ENCODE results near the gene FRAS1.
"Not testable (repeated sequence)": the region's sequence is repeated elsewhere in the genome, so short reads cannot be mapped to it uniquely, and the experiment has no call there.

The FRAS1 gene

DNA sequence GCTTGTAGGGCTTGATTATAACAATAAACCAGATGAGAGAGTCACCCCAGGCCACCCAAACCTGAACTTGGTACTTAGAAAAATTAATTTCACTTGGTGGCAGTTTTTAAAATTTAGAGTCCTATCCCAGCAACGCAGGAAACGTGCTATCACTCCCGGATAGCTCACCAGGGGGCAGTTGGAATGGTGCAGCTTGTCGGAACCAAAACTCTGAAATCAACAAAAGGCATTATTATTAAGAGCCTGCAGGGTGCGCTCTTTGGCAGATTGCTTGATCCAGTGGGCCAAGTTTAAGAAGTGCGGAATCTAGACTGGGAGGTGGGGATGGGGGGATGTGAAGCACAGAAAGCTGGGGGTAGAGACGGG, 2.4 kb downstream of the FRAS1 start:
- no peak for DNase-seq

DNA sequence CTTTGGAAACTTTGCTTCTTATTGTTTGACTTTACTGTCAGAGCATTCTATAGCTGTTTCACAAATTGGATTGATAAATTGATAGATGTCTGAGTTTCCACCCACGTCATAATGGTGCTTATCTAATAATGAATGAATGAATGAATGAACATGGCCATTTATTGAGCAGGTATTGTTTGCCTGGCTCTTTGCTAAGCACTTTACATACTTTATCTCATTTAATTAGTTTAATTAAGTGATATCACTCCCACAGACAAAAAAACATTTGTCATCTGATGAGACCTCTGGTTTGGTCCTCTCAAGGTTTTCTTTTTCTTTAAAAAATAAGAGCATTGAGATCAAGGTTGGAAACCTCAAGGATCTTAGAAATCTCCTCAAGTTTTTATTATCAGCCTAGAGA, 2.8 kb downstream of the FRAS1 start:
- DNase-seq = no peak

DNA sequence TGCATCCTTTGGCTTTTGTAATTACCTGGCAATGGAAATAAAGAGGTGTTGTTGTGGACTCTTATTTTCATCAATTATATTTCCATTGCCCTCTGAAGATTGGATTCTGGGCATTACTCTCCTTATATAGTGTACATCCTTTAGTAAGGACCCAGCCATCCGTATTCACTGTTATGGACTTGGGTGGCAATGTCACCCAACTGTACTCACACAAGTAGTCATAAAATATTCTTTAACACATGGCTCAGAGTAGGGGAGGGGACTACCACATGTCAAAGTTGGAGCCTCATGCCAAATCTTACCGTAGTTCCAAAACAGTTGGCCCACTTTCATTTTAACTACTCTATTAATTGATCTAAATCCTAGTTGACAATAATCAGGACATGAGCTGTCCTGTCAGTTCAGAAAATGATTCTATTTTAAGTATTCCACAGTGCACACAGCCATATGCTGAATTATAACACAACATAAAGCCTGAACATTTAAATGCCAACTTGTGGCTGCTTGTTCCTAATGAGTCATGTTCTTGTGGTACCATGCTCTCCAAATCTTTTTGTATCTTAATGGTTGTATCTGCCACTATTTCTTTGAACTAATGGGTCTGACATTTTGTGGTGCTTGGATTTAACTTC, 4.9 kb downstream of the FRAS1 start:
- no peak for DNase-seq

DNA sequence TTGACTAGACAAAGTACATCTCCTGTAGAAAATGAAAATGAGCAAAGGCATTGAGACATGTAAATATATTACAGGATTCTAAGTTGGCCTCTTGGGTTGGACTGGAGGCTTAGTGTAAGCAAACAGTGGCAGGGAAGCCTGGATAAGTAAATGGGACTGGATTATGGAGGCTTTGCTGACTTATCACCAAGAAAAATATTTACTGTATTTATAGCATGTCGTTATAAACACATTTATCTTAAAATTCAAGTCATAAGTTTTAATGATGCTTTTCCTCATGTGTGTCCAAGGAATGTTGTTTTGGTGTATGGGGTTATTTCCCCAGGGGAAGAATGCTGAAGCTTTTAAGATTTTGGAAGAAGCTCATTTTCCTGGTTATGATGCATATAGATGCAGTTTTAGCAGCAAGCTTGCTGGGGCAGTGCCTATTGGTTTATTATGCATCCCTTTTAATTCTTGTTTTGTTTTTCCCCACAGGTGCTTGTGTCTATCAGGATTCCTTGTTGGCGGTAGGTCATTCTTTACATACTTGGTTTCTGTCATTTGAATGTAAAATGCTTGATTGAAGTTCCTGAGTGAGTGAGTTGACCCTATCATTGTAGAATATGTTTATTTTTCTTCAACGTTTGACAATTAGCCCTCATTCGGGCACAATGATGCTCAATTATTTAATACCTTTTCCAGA, 8.5 kb downstream of the FRAS1 start:
- DNase-seq = no peak

- DNase-seq = no peak
Measured at GRCh38 chr4:78068481-78068880, 11.4 kb downstream of the FRAS1 start.

GRCh38 chr4:78069319-78069718, 12.2 kb downstream of the FRAS1 start:
- DNase-seq = no peak

DNA sequence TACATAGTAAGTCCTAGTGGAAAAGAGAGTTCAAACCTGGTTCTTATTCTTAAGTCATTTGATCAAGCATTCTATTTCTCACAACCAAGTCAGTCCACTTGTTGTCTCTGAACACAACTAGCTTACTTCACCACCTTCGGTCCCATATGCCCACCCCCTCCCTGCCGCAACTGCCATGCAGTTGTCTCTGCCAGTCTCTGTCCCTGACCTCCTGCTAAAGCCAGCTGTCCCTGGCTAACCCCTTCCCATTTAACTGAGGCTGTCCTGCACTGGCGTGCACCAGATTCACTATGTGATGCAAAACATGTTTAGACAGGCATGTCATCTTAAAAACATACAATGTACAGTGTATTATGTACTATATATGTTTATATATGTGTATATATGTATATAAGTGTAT, 12.7 kb downstream of the FRAS1 start:
- DNase-seq = no peak

DNA sequence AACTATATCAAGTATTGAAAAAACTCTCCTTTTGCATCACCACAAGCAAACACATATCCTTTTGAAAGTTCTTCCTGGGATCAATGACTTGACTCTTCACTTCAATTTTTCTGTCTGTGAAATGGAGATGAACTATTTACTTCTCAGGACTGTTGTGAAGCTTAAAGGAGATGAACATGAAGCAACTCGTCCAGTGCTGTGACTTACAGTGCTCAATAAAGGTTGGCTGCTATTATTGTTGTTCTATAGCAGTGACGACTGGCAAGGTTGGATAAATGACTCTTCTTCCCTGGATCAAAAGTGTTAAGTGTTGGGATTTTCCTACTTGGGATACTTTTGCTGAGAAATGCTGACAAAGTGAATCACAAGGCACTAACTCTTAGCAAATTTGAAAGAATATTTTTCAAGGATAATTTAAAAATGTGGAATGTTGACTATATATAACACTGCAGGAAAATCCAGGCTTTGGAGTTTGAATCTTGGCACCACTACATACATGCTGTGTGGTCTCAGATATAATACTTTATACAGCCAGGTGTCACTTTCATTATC, 13.7 kb downstream of the FRAS1 start:
- no peak for DNase-seq

GRCh38 chr4:78074759-78075158, 17.6 kb downstream of the FRAS1 start:
- DNase-seq = no peak

GRCh38 chr4:78075986-78076385, 18.9 kb downstream of the FRAS1 start:
- no peak for DNase-seq

GRCh38 chr4:78078101-78078500, 21.0 kb downstream of the FRAS1 start:
- DNase-seq = no peak

DNA sequence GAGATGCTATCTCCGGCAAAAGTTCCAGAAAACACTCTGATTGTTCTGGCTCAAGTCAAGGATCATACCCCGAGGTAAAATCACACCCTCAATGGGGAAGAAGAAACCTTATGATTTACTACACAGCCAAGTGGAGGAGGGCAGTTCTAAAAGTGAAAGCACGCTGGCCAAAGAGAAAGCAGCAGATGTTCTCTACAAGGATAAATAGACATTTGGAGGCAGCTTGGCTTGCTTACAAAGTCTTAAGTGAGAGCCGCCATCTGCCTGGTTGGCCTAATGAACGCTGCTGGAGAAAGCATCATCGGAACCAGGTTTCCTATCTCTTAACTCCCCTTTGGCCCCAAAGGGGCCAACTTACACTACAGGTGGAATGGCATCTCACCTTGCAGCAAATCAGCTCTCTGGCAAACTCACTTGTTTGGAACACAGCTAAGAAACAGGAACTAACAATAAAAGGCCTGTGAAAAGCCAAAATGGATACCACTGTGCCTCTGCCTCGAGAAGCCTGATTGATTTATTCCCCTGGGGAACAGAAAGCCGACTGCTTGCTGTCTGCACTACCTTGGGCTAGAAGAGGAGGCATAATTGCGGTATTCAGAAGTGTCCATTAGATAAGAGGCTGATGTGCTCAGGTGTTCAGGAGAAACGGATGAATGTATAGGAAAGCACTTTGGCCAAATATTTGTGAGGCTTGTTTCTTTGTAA, 22.8 kb downstream of the FRAS1 start:
- no peak for DNase-seq

DNA sequence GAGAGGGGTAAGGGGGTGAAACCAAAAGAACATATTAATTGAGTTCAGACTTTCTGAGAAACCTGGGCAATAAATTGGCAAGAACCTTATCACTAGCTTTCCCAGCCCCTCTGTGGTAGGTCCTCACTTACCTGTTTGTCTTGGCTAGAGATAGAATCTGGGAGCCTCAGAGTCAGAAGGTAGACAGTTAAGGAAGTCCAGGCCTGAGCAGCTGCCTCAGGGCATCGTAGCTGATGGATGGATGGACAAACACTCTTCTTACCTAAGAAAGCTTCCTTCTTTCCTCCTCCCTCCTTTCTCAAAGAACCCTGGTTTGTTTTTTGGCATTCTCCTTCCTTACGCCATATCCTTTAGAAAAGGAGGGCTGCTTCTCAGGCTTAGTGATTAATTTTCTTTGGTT, 24.4 kb downstream of the FRAS1 start:
- DNase-seq = no peak

DNA sequence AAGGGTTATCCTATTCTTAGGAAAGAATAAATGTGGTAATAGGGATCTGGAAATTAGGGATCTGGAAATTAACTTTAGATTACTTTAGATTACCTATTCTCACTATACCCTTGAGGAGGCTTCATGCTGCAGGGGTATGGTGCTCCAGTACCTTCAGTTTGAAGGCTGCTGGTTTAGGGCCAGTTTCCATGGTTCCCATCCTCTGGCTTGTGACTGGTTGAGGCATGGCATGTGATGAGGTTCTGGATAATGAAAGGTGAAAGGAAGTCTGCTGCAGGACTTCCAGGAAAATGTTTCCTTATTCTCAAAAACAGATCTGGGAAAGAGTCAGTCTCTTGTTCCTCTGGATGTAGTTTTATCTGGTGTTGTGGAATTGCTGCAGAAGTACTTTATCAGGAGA, 25.9 kb downstream of the FRAS1 start:
- DNase-seq = no peak

DNA sequence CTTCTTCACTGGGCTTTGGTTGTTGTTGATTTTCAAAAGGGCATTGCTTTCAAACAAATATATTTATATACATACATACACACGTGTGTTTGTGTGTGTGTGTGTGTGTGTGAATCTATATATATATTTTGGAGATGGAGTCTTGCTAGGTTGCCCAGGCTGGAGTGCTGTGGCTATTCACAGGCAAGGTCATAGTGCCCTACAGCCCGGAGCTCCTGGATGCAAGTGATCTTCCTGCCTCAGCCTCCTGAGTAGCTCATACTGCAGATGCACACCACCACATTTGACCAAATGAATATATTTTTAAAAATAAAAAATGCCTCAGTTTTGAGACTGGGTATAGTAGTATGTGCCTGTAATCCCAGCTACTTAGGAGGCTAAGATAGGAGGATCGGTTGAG, 34.4 kb downstream of the FRAS1 start:
- DNase-seq = no peak

DNA sequence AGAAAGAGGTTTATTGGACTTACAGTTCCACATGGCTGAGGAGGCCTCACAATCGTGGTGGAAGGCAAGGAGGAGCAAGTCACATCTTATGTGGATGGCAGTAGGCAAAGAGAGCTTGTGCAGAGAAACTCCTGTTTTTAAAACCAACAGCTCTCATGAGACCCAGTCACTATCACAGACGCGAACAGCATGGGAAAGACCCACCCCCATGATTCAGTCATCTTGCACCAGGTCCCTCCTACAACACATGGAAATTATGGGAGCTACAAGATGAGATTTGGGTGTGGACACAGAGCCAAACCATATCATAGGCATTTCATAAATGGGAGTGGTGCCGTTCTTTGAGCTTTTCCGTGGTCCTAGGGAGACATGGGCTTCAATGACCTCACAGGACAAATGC, 35.2 kb downstream of the FRAS1 start:
- DNase-seq = not testable (repeated sequence)

DNA sequence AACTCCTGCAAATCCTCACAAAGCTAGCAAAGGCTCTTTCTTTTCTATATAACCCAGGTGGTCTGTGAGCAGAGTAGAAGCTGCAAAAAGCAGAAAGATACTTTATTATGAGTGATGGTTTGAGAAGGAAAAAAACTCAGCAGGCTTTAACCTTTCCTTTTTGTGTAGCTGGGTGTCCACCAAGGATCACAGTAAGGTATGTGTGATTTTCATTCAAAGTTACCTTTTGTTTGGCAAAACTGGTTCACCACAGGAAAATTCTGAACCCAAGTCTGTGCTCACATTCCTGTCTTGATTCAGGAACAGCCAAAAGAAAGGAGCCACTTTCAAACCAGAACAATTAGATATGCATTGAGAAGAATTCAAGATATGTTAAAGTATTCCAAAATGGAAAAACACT, 35.7 kb downstream of the FRAS1 start:
- no peak for DNase-seq

- no peak for DNase-seq
Measured at GRCh38 chr4:78095081-78095480, 38.0 kb downstream of the FRAS1 start.

DNA sequence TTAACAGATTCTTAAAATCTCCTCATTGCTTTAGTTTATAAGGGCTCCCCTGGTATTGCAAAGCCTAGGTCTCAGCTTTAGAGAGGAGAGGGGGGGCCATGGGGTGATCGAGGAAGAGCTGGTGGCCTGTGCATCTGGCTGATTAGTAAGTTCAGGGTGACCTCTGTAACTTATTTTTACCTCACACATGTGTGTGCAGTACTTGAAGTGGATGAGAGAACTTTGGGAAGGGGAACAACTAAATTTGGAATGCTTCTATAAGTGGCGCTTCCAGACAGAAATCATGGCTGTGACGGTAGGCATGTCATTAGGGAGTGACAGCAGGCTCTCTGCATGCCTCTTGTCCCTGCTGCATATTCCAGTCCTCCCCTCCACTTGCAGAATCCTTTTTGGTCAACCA, 41.9 kb downstream of the FRAS1 start:
- no peak for DNase-seq

GRCh38 chr4:78100060-78100459, 42.9 kb downstream of the FRAS1 start:
- no peak for DNase-seq

DNA sequence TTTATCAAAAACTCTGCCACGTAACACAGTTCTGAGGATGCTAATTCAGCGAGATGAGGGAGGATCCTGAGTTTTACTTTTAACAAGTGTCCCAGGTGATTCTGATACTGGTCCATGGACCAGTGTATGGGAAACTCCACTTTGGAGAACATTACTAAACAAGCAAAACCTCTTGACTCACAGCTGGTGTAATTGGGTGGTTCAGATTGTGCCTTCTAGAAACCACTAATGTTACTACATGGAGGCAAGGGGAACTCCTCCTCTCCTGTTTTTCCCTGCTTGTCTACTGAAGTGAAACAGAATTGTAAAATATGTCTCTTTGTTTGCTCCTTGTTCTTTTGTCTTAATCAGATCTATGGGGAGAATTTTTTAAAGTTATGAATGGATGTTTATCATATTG, 62.6 kb downstream of the FRAS1 start:
- DNase-seq = no peak

DNA sequence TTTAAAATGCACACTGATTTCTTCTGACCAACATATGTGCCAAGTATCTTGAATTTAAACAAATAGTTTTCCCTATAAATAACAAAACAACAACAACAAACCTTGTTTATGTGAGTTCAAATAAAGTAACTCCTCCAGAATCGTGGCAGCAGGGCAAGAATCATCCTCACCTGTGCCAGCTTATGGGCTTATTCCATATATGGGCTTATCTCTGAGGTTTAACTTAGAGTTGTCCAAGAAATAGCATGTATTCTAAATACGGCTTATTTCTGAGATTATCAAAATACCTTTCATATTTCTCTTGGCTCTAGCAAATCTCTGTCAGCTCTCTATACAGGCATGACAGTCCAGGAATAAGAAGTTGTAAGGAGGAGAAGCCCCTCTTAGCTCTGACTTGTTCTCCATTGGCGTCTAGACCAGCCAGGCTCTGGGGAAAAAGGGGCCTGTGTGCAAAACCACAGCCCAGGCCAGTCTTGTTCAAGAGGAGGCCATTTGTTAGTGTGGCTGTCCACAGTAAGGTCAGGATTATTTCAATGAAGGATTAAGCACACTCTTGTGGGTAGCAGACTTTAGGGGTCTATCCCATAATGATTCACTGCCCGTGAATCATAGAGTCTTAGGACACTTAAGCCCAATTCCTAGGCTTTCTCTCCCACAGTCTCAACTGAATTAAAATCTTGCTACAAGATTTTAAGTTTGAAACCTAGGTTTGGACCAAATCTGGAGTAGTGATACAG, 63.2 kb downstream of the FRAS1 start:
- no peak for DNase-seq

DNA sequence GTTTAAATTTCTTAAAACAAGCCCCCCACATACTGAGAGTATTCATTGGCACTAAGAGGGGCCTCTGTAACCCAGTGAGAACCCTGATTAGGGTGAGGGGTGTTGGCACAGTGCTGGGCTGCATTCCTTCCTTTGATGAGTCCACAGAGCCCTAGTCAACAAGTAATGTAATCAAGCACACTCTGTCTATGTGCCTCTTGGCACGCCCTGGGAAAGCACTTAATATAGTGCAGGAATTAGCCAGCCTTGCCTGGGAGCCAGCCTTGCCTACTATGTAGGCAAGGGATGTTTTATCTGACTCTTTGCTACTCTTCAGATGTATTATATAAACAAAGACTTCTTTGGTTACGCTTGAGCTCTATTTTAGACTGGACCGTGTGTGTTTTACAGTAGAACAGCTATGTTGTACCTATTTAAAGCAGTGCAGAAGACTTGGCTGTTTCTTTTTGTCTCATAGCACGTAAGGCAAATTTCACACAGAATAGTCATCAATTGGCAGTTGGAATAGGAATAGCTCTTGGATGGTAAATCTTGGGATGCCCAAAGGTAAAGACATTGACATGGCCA, 64.3 kb downstream of the FRAS1 start:
- DNase-seq = no peak
